Measurements from ENCODE around the gene PRKCA. TPM values are rescaled to one million over a fixed set of nuclear protein-coding genes. Genes with fewer than 3 reads are reported as not detected.

PRKCA gene
- total and polyA plus RNA-seq, 9 of the 15 experiments (the other 6 are each of a cell fraction or from before 2014, with no cell fraction given), result 3.2 to 33.0 (median 17.8) TPM

GRCh38 chr17:66625311-66625767 is 322.9 kb downstream of the PRKCA start:
- Histone ChIP-seq H3K4me3 (no peak overlapping the region), H3K27ac (ENCODE audit: extremely low read depth, low read depth, low read length) (no peak overlapping the region), H2AFZ (ENCODE audit: low read depth, low read length) (no peak overlapping the region), H3K4me2 (ENCODE audit: insufficient read depth, low read length) (no peak overlapping the region), H3K36me3 (ENCODE audit: control insufficient read depth, insufficient read depth, low read length) (no peaks in the 10 kb centered on the region), H3K79me2 (ENCODE audit: control insufficient read depth, insufficient read depth, low read length) (no peaks in the 10 kb centered on the region; the same call in 2 of the 3 replicates), H3K9ac (ENCODE audit: insufficient read depth in 1 of 2, low read depth in 2 of 2, low read length in 2 of 2) (no peak overlapping the region), H3K4me1 (replicated peaks in 1 of 2; ENCODE audit: control insufficient read depth in 2 of 2, insufficient read depth in 2 of 2, low read length in 2 of 2) (peaks cover 0 to 8% of the 10 kb centered on the region in 2 experiments; a peak in 3 of 5 replicates), H3K9me1 (ENCODE audit: control insufficient read depth, insufficient read depth, low read length) (no peaks in the 10 kb centered on the region), H4K20me1 (replicated peaks; ENCODE audit: control insufficient read depth, insufficient read depth, low read length) (0 out of 2 replicates have a peak, but pooled peaks cover 9% of the 10 kb centered on the region), H3K27me3 (ENCODE audit: control insufficient read depth in 2 of 2, insufficient read depth in 2 of 2, low read length in 2 of 2) (no peaks in the 10 kb centered on the region), H3K9me3 (replicated peaks; ENCODE audit: control insufficient read depth, insufficient read depth, low read depth, low read length) (no peaks in the 10 kb centered on the region)
- in situ Hi-C loops (cut with MboI) (no loop called here), intact Hi-C loops (cut with micrococcal nuclease) (loop anchor here (2.0 kb wide), 1 partner anchor 371 kb away; no protein-coding TSS in a partner anchor)
- DNase-seq (ENCODE audit: extremely low read depth in 1 of 4, low spot score in 3 of 4), result peak in 2 of 4 experiments; percentile 13 to 23
- no TSS peak for BruUV-seq (replicated peaks)
- ChIA-PET CTCF (ENCODE audit: low intra/inter-chr PET ratio) (interaction anchor here (0.5 to 2.3 kb wide), 2 partner anchors 370 to 385 kb away, joined by 4 to 18 read pairs; no protein-coding TSS in a partner anchor), POLR2A (no interaction called here)
- ATAC-seq, result peak; percentile 67
- no peak for FAIRE-seq
- 8% methylated on average over 2 of the region's 2 CpGs for WGBS (ENCODE audit: insufficient coverage, low coverage, missing lambda C conversion rate)
- TF ChIP-seq HEY1 (CRISPR knock-in tag; IDR thresholded peaks at IDR 0.05; ENCODE audit: borderline replicate concordance) (no peak), CTCF (IDR thresholded peaks at IDR 0.05 in 2 of 3, conservative IDR thresholded peaks at IDR 0.05 in 1 of 3; ENCODE audit: insufficient read depth in 2 of 3, low read depth in 1 of 3, low read length in 3 of 3) (peak; percentile 29 to 60 (median 38); a peak in 3 of 6 replicates), DEAF1 (CRISPR knock-in tag; IDR thresholded peaks at IDR 0.05) (0 out of 2 replicates have a peak, but pooled peaks have one; percentile 14), RAD21 (CRISPR knock-in tag; conservative IDR thresholded peaks at IDR 0.05 in 1 of 2, IDR thresholded peaks at IDR 0.05 in 1 of 2) (peak; percentile 39 to 66; a peak in 3 of 4 replicates), GABPB2 (CRISPR knock-in tag; conservative IDR thresholded peaks at IDR 0.05) (no peak), MTA1 (IDR thresholded peaks at IDR 0.05; ENCODE audit: borderline replicate concordance) (no peak), ARID2 (IDR thresholded peaks at IDR 0.05) (0 out of 2 replicates have a peak, but pooled peaks have one; percentile 12), REST (IDR thresholded peaks at IDR 0.05; ENCODE audit: borderline replicate concordance) (peak; percentile 48), REST (CRISPR knock-in tag; IDR thresholded peaks at IDR 0.05; ENCODE audit: low read depth) (no peak), FOXK2 (conservative IDR thresholded peaks at IDR 0.05 in 1 of 2, IDR thresholded peaks at IDR 0.05 in 1 of 2; ENCODE audit: low read depth in 2 of 2) (0 out of 4 replicates have a peak, but pooled peaks of 1 of the 2 experiments have one; percentile 26)

Measured in K562 (cell line).